ENCODE results near the gene RPP25. TPM values are rescaled to one million over a fixed set of nuclear protein-coding genes. Genes with fewer than 3 reads are reported as not detected.
A peak's percentile ranks its signal among the peaks of the same experiment; 100 is the strongest.

Gene RPP25, protein sequence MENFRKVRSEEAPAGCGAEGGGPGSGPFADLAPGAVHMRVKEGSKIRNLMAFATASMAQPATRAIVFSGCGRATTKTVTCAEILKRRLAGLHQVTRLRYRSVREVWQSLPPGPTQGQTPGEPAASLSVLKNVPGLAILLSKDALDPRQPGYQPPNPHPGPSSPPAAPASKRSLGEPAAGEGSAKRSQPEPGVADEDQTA
- total RNA-seq (1 to 10 TPM; 5.6 to 7.1 TPM), polyA plus RNA-seq (ENCODE audit: insufficient read length in 2 of 2) (10 to 100 TPM; 13.4 to 15.1 TPM)
- long read RNA-seq, donor 1, transcript RPP25-201 (1 exons, 3,049 nt) = major isoform, 23 of 23 reads
- long read RNA-seq, donor 1, partial matches to known transcripts = 0 of 23 reads
- long read RNA-seq, donor 1, other reads (novel, unspliced or antisense) = 0 of 23 reads
- long read RNA-seq, donor 2, transcript RPP25-201 (1 exons, 3,049 nt) = major isoform, 5 of 5 reads
- long read RNA-seq, donor 2, partial matches to known transcripts = 0 of 5 reads
- long read RNA-seq, donor 2, other reads (novel, unspliced or antisense) = 0 of 5 reads
- long read RNA-seq, donor 3, transcript RPP25-201 (1 exons, 3,049 nt) = major isoform, 5 of 5 reads
- long read RNA-seq, donor 3, partial matches to known transcripts = 0 of 5 reads
- long read RNA-seq, donor 3, other reads (novel, unspliced or antisense) = 0 of 5 reads
- long read RNA-seq, donor 4, transcript RPP25-201 (1 exons, 3,049 nt) = major isoform, 13 of 13 reads
- long read RNA-seq, donor 4, partial matches to known transcripts = 0 of 13 reads
- long read RNA-seq, donor 4, other reads (novel, unspliced or antisense) = 0 of 13 reads

GRCh38 chr15:74956648-74957475 is at the start of gene RPP25:
Gene RPP25, minus strand, starts transcription at chr15:74956772. Its CDS starts 189 bp downstream, at chr15:74956583.
- Histone ChIP-seq H3K9me3 (ENCODE audit: control insufficient read depth, insufficient read depth, low read length) (no peaks in the 10 kb centered on the region), H3K4me3 (ENCODE audit: low read depth, low read length) (peak within 1 kb of the TSS; percentile 65), H3K36me3 (ENCODE audit: control insufficient read depth, insufficient read depth, low read length) (no peaks in the 10 kb centered on the region), H3K4me1 (ENCODE audit: control insufficient read depth, insufficient read depth, low read length) (peaks cover 53% of the 10 kb centered on the region), H3K27me3 (ENCODE audit: control insufficient read depth, insufficient read depth, low read length) (peaks cover 40% of the 10 kb centered on the region), H3K27ac (ENCODE audit: low read depth, low read length) (peak within 1 kb of the TSS; percentile 57)
- peak in 2 of 6 donors; percentile 82 to 88 for DNase-seq (ENCODE audit: low read depth in 4 of 6, low spot score in 6 of 6)
- under 1% methylated on average over 83 of the region's 83 CpGs for WGBS (ENCODE audit: insufficient coverage)

- no peak overlapping the region for H3K4me3 ChIP-seq (ENCODE audit: low read depth, low read length)
- DNase-seq (ENCODE audit: low read depth in 4 of 6, low spot score in 6 of 6) = peak in 1 of 6 donors; percentile 27
- no peaks in the 10 kb centered on the region for H3K9me3 ChIP-seq (ENCODE audit: control insufficient read depth, insufficient read depth, low read length)
- 71% methylated on average over 5 of the region's 7 CpGs for WGBS (ENCODE audit: insufficient coverage)
- H3K27ac ChIP-seq (ENCODE audit: low read depth, low read length) = no peak overlapping the region
- H3K27me3 ChIP-seq (ENCODE audit: control insufficient read depth, insufficient read depth, low read length) = no peaks in the 10 kb centered on the region
- H3K4me1 ChIP-seq (ENCODE audit: control insufficient read depth, insufficient read depth, low read length) = peaks cover 6% of the 10 kb centered on the region
- H3K36me3 ChIP-seq (ENCODE audit: control insufficient read depth, insufficient read depth, low read length) = peaks cover 27% of the 10 kb centered on the region
Measured at GRCh38 chr15:75002398-75002797, 45.8 kb upstream of the RPP25 start.

GRCh38 chr15:75001310-75001709 is 44.7 kb upstream of the RPP25 start:
- Histone ChIP-seq H3K27ac (ENCODE audit: low read depth, low read length) (no peak overlapping the region), H3K36me3 (ENCODE audit: control insufficient read depth, insufficient read depth, low read length) (peaks cover 25% of the 10 kb centered on the region), H3K27me3 (ENCODE audit: control insufficient read depth, insufficient read depth, low read length) (no peaks in the 10 kb centered on the region), H3K4me1 (ENCODE audit: control insufficient read depth, insufficient read depth, low read length) (peaks cover 17% of the 10 kb centered on the region), H3K4me3 (ENCODE audit: low read depth, low read length) (no peak overlapping the region), H3K9me3 (ENCODE audit: control insufficient read depth, insufficient read depth, low read length) (no peaks in the 10 kb centered on the region)
- no peak for DNase-seq (ENCODE audit: low read depth in 4 of 6, low spot score in 6 of 6)
- WGBS (ENCODE audit: insufficient coverage) = 100% methylated on average over 3 of the region's 6 CpGs

- H3K4me3 ChIP-seq (ENCODE audit: low read depth, low read length) = no peak overlapping the region
- H3K27me3 ChIP-seq (ENCODE audit: control insufficient read depth, insufficient read depth, low read length) = no peaks in the 10 kb centered on the region
- H3K27ac ChIP-seq (ENCODE audit: low read depth, low read length) = no peak overlapping the region
- WGBS (ENCODE audit: insufficient coverage) = 95% methylated on average over 2 of the region's 2 CpGs
- no peaks in the 10 kb centered on the region for H3K9me3 ChIP-seq (ENCODE audit: control insufficient read depth, insufficient read depth, low read length)
- peaks cover 14% of the 10 kb centered on the region for H3K36me3 ChIP-seq (ENCODE audit: control insufficient read depth, insufficient read depth, low read length)
- DNase-seq (ENCODE audit: low read depth in 4 of 6, low spot score in 6 of 6) = no peak
- H3K4me1 ChIP-seq (ENCODE audit: control insufficient read depth, insufficient read depth, low read length) = peaks cover 35% of the 10 kb centered on the region
Measured at GRCh38 chr15:74997543-74997942, 41.0 kb upstream of the RPP25 start.

- Histone ChIP-seq H3K27me3 (ENCODE audit: control insufficient read depth, insufficient read depth, low read length) (no peaks in the 10 kb centered on the region), H3K27ac (ENCODE audit: low read depth, low read length) (no peak overlapping the region), H3K9me3 (ENCODE audit: control insufficient read depth, insufficient read depth, low read length) (no peaks in the 10 kb centered on the region), H3K4me3 (ENCODE audit: low read depth, low read length) (no peak overlapping the region), H3K36me3 (ENCODE audit: control insufficient read depth, insufficient read depth, low read length) (peaks cover 10% of the 10 kb centered on the region), H3K4me1 (ENCODE audit: control insufficient read depth, insufficient read depth, low read length) (peaks cover 38% of the 10 kb centered on the region)
- WGBS (ENCODE audit: insufficient coverage) = 83% methylated on average over 4 of the region's 4 CpGs
- DNase-seq (ENCODE audit: low read depth in 4 of 6, low spot score in 6 of 6) = no peak
Measured at GRCh38 chr15:74997141-74997540, 40.6 kb upstream of the RPP25 start.

GRCh38 chr15:74995779-74996765 is 39.5 kb upstream of the RPP25 start:
- no peaks in the 10 kb centered on the region for H3K27me3 ChIP-seq (ENCODE audit: control insufficient read depth, insufficient read depth, low read length)
- peak overlapping the region; percentile 61 for H3K27ac ChIP-seq (ENCODE audit: low read depth, low read length)
- peaks cover 4% of the 10 kb centered on the region for H3K36me3 ChIP-seq (ENCODE audit: control insufficient read depth, insufficient read depth, low read length)
- DNase-seq (ENCODE audit: low read depth in 4 of 6, low spot score in 6 of 6) = peak in 4 of 6 donors; percentile 21 to 92 (median 69)
- peak overlapping the region; percentile 68 for H3K4me3 ChIP-seq (ENCODE audit: low read depth, low read length)
- WGBS (ENCODE audit: insufficient coverage) = 2% methylated on average over 37 of the region's 42 CpGs
- H3K9me3 ChIP-seq (ENCODE audit: control insufficient read depth, insufficient read depth, low read length) = no peaks in the 10 kb centered on the region
- H3K4me1 ChIP-seq (ENCODE audit: control insufficient read depth, insufficient read depth, low read length) = peaks cover 38% of the 10 kb centered on the region

- Histone ChIP-seq H3K4me3 (ENCODE audit: low read depth, low read length) (peak within 1 kb of the TSS; percentile 68), H3K27ac (ENCODE audit: low read depth, low read length) (peak within 1 kb of the TSS; percentile 70), H3K4me1 (ENCODE audit: control insufficient read depth, insufficient read depth, low read length) (peaks cover 38% of the 10 kb centered on the region), H3K36me3 (ENCODE audit: control insufficient read depth, insufficient read depth, low read length) (no peaks in the 10 kb centered on the region), H3K27me3 (ENCODE audit: control insufficient read depth, insufficient read depth, low read length) (no peaks in the 10 kb centered on the region), H3K9me3 (ENCODE audit: control insufficient read depth, insufficient read depth, low read length) (no peaks in the 10 kb centered on the region)
- DNase-seq (ENCODE audit: low read depth in 4 of 6, low spot score in 6 of 6) = peak; percentile 84 to 99 (median 94)
- 0% methylated on average over 52 of the region's 58 CpGs for WGBS (ENCODE audit: insufficient coverage)
Measured at GRCh38 chr15:74995182-74995778, 38.7 kb upstream of the RPP25 start, which contains the start of gene SCAMP5. Gene SCAMP5, plus strand, starts transcription at chr15:74995563. Its CDS starts 16,277 bp downstream, at chr15:75011840.

DNA sequence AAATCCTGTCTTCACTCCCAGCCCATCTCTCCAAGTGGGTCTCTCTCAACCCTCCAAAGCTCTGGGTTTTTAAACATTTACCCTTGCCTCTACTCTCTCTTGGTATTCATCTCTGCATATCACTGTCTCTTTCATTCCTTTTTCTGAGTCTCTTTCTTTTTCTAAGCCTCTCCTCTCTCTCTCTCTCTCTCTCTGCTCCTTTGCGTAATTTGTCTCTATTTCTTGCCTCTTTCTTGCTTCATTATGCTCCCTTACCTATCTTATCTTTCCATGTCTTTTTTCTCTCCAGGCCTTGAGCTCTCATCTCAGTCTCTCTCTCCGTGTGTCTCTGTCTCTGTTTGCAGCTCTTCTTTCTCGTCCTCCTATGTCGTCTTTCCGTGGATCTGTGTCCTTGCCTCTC is 38.1 kb upstream of the RPP25 start:
- Histone ChIP-seq H3K27me3 (ENCODE audit: control insufficient read depth, insufficient read depth, low read length) (no peaks in the 10 kb centered on the region), H3K4me3 (ENCODE audit: low read depth, low read length) (peak overlapping the region; percentile 57), H3K27ac (ENCODE audit: low read depth, low read length) (peak overlapping the region; percentile 70), H3K4me1 (ENCODE audit: control insufficient read depth, insufficient read depth, low read length) (peaks cover 38% of the 10 kb centered on the region), H3K9me3 (ENCODE audit: control insufficient read depth, insufficient read depth, low read length) (no peaks in the 10 kb centered on the region), H3K36me3 (ENCODE audit: control insufficient read depth, insufficient read depth, low read length) (no peaks in the 10 kb centered on the region)
- 26% methylated on average over 5 of the region's 5 CpGs for WGBS (ENCODE audit: insufficient coverage)
- no peak for DNase-seq (ENCODE audit: low read depth in 4 of 6, low spot score in 6 of 6)
